ENCODE data around the gene LIMS1. TPM values are rescaled to one million over a fixed set of nuclear protein-coding genes. Genes with fewer than 3 reads are reported as not detected.
A peak's percentile ranks its signal among the peaks of the same experiment; 100 is the strongest.
"Not testable (repeated sequence)": the region's sequence is repeated elsewhere in the genome, so short reads cannot be mapped to it uniquely, and the experiment has no call there.

LIMS1 gene
- total RNA-seq, 4 donors from 2014 or later: 43.6 to 89.3 (median 59.6) TPM

- intact Hi-C loops (cut with DNase I; ENCODE audit: low total_unique reads): no loop called here
- DNase-seq (ENCODE audit: low spot score in 2 of 2): no peak
- TF ChIP-seq, protein P1, sequence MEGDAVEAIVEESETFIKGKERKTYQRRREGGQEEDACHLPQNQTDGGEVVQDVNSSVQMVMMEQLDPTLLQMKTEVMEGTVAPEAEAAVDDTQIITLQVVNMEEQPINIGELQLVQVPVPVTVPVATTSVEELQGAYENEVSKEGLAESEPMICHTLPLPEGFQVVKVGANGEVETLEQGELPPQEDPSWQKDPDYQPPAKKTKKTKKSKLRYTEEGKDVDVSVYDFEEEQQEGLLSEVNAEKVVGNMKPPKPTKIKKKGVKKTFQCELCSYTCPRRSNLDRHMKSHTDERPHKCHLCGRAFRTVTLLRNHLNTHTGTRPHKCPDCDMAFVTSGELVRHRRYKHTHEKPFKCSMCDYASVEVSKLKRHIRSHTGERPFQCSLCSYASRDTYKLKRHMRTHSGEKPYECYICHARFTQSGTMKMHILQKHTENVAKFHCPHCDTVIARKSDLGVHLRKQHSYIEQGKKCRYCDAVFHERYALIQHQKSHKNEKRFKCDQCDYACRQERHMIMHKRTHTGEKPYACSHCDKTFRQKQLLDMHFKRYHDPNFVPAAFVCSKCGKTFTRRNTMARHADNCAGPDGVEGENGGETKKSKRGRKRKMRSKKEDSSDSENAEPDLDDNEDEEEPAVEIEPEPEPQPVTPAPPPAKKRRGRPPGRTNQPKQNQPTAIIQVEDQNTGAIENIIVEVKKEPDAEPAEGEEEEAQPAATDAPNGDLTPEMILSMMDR (IDR thresholded peaks at IDR 0.05): no peak
- TF ChIP-seq POLR2A (IDR thresholded peaks at IDR 0.05): no peak
- no peak overlapping the region for H3K4me3 ChIP-seq (ENCODE audit: low read depth, poor library complexity, severe bottlenecking)
These were observed 59.4 kb downstream of the LIMS1 start for GRCh38 chr2:108593547-108594098.

GRCh38 chr2:108594132-108594981 is 60.1 kb downstream of the LIMS1 start:
- DNase-seq (ENCODE audit: low spot score in 2 of 2): no peak
- H3K4me3 ChIP-seq (ENCODE audit: low read depth, poor library complexity, severe bottlenecking): no peak overlapping the region
- intact Hi-C loops (cut with DNase I; ENCODE audit: low total_unique reads): no loop called here
- no peak for TF ChIP-seq POLR2A (IDR thresholded peaks at IDR 0.05)
- TF ChIP-seq, protein P1 (IDR thresholded peaks at IDR 0.05): no peak
- WGBS, 2 donors: 30% methylated on average over 7 of the region's 7 CpGs

DNA sequence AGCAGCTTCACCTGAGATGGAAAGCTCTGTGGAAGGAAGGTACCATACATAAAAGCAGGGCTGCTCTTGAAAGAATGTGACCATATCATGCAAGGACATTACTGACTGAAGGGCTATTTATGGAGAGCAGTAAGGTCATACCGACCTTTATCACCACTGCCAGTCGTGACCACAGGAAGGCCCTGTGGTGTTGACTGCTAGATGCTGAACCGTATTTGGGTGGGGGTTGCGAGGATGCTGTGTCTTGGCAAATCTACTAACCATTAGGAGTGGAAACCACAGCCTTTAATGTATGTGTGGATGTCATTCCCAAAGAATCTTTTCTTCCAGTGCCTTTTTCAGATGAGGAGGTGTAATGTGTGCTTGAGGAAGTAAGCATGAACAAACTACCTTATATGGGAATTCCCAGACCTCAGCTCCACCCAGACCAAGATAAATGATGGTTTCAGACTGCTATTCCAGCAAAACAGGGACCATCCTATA is 60.8 kb downstream of the LIMS1 start:
- TF ChIP-seq, protein P1 (IDR thresholded peaks at IDR 0.05): no peak
- no peak for TF ChIP-seq POLR2A (IDR thresholded peaks at IDR 0.05)
- no peak overlapping the region for H3K4me3 ChIP-seq (ENCODE audit: low read depth, poor library complexity, severe bottlenecking)
- DNase-seq (ENCODE audit: low spot score in 2 of 2): peak in 1 of 2 donors; percentile 14
- intact Hi-C loops (cut with DNase I; ENCODE audit: low total_unique reads): no loop called here
- WGBS, 2 donors: 53 to 61% methylated on average over 4 of the region's 4 CpGs

DNA sequence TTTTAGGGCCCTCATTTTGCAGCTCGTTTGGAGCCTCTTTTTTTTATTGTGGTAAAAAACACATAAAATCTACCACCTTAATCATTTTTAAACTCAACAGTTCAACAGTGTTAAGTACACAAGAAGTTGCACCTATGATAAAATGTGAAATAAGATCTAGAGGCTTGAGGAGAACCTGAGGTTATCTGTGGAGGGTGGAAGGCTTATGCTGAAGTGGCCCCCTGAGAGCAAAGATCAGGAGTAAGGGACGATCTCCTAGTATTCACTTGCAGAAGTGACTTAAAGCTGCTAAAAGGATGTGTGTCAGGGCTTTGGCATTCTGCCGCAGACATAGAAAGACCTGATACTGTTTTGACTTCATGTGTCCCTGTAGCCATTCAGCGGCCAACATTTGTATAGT is 61.5 kb downstream of the LIMS1 start:
- DNase-seq (ENCODE audit: low spot score in 2 of 2): peak in 1 of 2 donors; percentile 6
- H3K4me3 ChIP-seq (ENCODE audit: low read depth, poor library complexity, severe bottlenecking); intact Hi-C loops (cut with DNase I; ENCODE audit: low total_unique reads): not testable (repeated sequence)
- 68 to 71% methylated on average over 4 of the region's 4 CpGs for WGBS, 2 donors

DNA sequence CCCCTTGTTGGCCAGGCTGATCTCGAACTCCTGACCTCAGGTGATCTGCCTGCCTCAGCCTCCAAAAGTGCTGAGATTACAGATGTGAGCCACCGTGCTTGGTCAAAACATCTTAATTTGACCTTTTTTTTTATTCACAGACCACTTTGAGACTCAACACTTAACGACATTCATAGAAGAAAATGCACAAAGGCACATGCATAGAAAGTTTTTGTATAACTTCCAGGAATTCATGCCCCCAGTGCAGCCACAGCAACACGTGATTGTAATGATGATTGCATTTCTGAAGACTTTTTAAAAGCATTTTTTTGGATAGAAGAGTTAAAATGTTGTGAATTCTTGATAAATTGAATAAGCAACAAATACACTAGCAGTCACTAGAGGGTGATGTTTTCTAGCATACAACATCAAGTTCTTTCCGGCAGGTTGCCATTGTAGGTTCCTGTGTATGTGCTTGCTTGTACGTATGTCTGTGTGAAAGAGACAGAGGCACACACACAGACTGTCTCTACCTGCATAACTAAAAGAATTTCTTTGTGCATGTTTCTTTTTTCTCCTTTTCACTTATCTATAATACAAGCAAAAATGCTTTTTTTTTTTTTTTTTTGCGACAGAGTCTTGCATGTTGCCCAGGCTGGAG is 63.0 kb downstream of the LIMS1 start:
- H3K4me3 ChIP-seq (ENCODE audit: low read depth, poor library complexity, severe bottlenecking); DNase-seq (ENCODE audit: low spot score in 2 of 2); intact Hi-C loops (cut with DNase I; ENCODE audit: low total_unique reads): not testable (repeated sequence)
- 48 to 51% methylated on average over 7 of the region's 7 CpGs for WGBS, 2 donors

DNA sequence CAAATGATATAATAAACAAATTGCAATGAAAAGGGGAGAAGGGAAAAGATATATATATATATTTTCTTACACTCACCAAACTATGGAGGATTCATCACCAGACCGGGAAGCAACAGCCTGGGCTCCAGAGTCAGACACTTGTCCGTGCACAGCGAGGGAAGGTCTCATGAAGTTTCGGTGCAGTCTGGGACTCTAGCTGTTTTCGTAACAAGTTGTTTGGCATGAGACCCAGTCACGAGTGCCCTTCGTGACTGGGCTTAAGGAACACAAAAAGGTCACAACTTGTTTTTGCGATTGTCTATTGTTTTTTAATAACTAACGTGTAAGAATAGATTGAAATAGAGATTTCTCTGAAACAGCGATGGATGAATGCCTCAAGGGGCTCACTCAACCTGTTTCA is 66.9 kb downstream of the LIMS1 start:
- intact Hi-C loops (cut with DNase I; ENCODE audit: low total_unique reads); H3K4me3 ChIP-seq (ENCODE audit: low read depth, poor library complexity, severe bottlenecking): not testable (repeated sequence)
- DNase-seq (ENCODE audit: low spot score in 2 of 2): peak in 1 of 2 donors; percentile 5
- 92 to 94% methylated on average over 10 of the region's 10 CpGs for WGBS, 2 donors

DNA sequence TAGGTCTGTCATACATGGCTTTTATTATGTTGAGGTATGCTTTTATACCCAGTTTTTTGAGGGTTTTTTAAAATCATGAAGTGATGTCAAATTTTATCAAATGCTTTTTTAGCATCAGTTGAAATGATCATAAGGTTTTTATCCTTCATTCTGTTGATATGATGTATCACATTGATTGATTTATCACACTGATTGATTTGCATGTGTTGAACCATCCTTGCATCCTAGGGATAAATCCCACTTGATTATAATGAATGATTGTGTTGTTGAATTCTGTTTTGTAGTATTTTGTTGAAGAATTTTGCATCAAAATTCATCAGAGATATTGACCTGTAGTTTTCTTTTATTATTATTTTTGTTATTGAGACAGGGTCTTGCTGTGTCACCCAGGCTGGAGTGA is 68.2 kb downstream of the LIMS1 start:
- TF ChIP-seq, protein P1 (IDR thresholded peaks at IDR 0.05): no peak
- TF ChIP-seq POLR2A (IDR thresholded peaks at IDR 0.05): no peak
- DNase-seq (ENCODE audit: low spot score in 2 of 2): no peak
- H3K4me3 ChIP-seq (ENCODE audit: low read depth, poor library complexity, severe bottlenecking): no peak overlapping the region
- intact Hi-C loops (cut with DNase I; ENCODE audit: low total_unique reads): no loop called here

Measured in lower leg skin (tissue), 4 donors.